HCEC 1CT (cell line): Measurements from ENCODE around the gene APOBEC3G.

Experiments
- DNase-seq: peaks from one replicate; pipeline ENCODE4 v3.0.0-alpha.2; 2017

The APOBEC3G gene

DNA sequence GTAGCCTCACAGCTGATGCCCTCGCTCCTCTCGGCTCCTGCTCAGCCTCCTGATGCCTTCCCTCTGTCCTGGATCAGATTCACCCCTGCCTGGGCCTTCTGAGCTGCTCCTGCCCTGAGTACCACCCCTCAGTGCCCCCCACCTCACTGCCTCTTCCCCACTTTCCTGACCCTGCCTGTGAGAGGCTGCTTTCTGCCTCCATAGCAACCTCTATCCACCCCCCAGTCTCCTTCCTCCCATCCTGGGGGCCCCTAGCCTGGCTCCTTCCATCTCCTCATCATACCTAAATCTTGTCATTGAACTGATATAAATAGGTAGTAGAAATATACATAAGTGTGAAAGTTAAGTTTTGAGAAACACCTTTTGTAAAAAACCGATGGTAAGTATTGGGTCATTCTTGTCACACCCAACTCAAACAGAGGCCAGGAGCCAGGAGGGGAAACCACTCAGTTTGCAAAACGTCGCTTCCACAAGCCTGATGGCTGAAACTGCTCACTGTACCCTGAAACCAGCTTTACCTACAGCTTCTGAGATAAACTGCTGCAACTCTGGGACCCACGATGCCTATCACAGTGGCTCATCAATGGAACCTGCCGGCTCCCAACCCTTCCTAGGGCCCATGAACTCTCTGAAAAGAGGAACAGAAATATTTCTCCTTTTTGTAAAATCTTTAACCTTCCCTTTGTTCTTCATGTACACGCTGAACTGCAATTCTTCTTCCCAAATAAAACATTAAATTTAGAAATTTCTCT, 15.2 kb downstream of the APOBEC3G start:
- no peak for DNase-seq

DNA sequence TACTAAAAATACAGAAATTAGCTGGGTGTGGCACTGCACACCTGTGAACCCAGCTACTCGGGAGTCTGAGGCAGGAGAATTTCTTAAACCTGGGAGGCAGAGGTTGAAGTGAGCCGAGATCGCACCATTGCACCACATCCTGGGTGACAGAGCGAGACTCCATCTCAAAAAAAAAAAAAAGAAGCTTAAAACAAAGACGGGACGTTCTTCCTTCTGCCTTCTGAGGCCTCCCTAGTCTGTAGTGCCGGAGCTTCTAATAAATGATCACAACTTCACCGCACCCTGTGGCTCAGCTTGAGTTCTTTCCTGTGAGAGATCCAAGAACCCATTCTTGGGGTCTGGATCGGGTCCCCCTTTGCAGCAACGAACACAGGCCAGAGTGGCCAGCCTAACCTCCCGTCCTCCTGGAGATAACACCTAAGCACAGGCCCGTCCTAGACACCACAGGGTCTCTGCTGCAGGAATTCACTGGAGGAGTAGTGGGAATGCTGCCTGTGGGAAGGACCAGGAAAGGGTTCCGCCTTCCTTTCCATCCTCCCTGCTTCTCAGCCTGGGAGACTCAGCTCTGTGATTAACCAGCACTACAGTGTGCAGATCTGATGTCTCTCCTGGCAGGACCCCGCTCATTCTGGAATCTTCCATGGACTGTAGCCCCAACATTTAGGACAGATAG, 17.8 kb downstream of the APOBEC3G start:
- DNase-seq = no peak

DNA sequence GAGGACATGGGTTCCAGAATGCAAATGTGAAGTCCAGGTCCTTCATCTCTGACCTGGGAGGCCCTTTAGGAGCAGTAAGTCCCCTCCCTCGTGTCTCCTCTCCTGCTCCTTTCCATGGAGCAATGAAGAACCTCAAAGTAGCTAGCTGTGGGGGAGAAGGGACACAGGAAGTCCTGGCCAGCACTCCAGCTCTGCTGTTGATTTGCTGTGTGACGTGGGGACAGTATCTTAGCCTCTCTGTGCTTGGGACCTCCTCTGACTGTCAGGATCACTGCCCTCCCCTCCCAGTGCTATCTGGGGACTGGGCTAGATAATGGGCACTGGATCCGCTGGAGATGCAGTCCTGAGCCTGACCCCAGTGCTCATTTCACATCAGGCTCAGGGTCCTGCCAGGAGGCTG, 18.9 kb downstream of the APOBEC3G start:
- no peak for DNase-seq

DNA sequence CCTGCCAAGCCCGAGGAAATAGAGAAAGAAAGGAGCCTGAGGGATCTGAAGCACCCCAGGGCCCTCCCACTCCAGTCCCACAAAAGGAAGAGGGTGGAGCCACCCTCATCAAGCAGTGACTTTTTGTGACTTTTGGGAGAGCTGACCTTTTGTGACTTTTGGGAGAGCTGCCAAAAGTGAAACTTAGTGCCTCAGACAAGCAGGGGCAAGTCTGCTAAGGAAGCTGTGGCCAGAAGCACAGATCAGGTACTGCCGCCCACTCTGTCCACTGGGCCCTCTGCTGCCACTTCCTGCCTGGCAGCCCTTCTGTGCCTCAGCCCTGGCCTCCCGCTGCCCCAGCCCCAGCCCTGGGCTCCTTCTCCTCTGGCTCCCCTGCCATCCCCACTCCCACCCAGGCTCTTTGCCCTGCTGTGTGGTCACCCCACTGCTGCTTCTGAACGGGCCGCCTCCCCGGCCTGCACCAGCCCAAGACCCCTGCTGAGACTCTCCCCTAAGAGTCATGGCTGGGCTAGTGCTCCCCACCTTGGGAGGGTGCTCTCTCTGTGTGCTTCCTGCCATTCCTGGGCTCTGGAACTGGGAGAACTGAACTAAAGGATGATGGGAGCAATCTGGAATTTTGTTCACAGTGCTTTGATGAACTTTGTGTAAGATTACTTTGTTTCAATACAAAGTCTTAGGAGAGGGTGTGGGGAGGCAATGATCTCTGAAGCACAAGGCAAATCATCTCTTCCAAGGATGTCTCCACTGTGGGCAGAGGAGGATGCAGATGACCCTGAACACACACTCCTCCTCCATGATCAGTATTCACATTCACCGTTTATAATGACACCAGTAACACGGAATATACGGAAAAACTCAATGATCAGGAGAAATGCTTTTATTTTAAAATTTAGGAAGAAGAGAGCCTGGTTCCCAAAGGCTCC, 20.3 kb downstream of the APOBEC3G start, which contains the start of gene APOBEC3H:
Gene APOBEC3H (plus strand): TSS at position 147 of the 923 bp plus-strand sequence. CDS start 3,035 bp downstream, outside the sequence.
- no peak for DNase-seq

DNA sequence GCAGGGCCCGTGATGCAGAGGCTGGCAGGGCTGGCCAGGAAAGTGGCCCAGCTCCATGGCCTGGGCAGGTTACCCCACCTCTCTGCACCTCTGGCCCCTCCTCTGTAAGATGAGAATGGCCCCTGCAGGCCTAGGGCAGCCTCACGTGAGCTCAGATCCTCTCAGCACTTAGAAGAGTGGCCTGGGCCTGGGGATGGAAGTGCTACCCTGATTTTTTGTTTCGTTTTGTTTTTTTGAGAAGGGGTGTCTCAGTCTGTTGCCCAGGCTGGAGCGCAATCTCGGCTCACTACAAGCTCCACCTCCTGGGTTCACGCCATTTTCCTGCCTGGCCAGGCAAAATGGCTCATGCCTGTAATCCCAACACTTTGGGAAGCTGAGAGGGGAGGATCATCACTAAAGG, 21.0 kb downstream of the APOBEC3G start:
- DNase-seq = no peak

DNA sequence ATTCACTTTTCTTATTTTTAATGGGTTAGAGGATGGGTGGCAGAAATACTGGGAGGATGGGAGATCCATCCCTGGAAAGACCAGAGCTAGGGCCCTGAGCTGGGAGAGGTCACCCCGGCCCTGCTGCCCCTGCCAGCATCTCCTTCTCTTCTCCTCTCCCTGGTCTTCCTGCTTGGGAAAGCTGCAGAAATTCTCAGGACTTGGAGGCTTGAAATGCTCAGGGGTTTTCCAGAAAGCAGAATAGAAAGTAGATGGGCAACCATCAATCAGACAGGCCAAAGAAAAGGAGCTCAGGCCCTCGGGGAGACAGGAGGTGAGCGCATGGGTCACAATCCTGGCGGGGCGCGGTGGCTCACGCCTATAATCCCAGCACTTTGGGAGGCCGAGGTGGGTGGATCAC, 21.5 kb downstream of the APOBEC3G start:
- no peak for DNase-seq

DNA sequence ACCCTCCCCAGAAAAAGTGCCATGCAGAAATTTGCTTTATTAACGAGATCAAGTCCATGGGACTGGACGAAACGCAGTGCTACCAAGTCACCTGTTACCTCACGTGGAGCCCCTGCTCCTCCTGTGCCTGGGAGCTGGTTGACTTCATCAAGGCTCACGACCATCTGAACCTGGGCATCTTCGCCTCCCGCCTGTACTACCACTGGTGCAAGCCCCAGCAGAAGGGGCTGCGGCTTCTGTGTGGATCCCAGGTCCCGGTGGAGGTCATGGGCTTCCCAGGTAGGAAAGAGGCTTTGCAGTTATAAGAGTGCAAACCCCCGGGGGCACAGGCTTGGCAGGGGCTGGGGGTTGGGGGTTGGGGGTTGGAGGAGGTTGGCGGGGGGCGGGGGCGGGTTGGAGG, 24.2 kb downstream of the APOBEC3G start:
- no peak for DNase-seq

DNA sequence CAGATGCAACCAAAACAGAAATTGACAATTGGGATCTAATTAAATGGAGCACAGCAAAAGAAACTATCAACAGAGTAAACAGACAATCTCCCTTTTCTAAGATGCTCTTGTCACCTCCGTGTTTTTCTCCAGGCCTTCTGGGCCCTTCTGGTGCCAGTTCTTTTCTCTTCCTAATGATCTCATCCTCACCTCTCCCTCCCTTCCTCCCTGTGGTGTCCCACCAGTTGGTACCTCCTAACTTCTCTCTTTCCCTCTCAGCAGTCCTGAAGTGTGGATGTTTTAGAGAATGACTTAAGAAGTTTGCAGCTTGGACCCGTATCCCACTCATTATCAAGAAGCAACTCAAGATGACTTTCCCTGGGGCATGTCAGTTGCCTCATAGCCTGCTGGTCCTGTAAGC, 26.4 kb downstream of the APOBEC3G start:
- DNase-seq = no peak

DNA sequence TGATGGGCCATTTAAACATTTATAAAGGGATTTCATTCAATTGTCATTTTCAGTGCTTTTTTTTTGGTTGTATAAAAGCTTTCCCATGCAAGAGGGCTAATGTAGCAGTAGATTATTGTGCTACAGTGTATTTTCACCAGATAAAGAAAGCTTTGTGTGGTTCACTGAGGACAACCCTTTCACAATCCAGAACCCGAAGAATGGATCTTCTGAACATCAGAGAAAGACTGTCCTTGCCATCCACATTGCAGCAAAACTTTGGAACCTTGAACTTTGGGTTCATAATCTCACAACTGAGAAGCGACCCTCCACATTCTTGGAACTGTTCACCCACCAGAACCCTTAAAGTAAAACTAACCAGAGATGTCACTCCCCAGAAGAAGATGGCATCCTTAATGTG, 29.3 kb downstream of the APOBEC3G start:
- DNase-seq = no peak

DNA sequence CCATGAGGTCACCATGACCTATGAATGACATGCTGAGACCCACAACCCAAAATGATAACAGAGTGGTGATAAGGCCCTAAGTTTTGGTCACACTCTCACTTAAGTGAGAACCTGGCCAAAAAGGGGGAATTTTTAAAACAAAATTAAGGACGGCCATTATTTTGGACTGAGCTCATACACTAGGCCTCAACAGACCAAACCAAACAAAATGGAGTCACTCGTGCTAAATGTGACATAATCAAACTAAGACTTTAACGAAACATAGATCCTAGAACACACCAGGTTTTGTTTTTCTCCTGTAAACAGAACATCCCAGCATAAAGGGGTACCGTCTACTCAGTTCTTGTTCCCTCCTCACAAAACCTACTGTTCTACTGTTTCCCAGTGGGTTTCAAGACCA, 31.4 kb downstream of the APOBEC3G start:
- DNase-seq = no peak

DNA sequence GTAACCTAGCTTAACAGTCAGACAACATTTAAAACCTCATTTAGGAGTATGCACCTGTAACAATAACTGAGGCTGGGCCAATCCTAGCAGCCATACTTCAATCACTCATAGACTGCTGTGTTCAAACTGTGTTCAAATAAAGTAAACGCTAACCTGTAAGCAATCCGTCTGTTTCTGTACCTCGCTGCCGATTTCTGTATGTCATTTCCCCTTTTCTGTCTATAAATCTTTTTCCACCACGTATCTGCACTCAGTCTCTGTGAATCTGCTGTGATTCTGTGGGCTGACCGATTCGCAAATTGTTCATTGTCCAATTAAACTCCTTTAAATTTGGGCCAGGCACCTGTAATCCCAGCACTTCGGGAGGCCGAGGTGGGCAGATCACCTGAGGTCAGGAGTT, 32.3 kb downstream of the APOBEC3G start:
- DNase-seq = no peak

DNA sequence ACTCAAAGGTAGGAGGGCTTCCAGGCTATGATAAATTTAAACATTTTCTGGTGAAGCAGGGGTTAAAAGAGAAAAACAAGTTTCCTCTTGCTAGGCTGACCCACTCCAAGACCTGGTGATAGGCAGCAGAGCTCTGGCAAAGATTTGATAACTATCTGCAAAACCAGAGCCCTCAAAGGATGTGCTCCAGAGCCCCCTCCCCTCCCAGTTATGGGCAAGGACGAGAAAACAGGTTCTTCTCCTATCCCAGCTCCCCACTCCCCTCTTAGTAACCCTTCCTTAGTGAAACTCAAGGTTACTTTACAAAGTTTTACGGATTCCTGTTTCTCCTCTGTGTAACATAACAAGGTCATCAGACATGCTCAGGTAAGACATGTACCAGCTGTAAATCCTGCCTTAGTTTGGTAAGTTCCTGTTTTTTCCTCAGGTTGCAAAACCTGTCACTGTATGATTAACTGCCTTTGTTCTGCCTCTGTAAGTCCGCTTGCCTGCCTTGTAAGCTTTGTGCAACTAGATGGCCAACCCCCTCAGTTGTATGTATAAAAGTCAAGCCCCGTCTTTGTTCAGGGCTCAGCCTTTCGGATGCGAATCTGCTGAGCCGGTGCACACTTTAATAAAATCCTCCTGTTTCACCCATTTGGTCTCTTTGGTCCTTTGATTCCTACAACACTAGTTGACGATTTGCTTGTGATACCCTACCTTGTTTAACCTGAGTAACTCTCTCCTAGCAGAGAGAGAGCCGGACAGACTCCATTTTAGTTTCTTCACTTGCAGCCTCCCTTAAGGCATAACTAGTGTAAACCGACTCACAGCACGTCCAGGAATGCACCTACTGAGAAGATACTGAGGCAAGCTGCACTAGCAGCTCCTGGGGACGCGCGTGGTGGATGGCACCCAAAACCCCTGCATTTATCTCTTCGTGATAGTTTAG, 33.8 kb downstream of the APOBEC3G start:
- no peak for DNase-seq

DNA sequence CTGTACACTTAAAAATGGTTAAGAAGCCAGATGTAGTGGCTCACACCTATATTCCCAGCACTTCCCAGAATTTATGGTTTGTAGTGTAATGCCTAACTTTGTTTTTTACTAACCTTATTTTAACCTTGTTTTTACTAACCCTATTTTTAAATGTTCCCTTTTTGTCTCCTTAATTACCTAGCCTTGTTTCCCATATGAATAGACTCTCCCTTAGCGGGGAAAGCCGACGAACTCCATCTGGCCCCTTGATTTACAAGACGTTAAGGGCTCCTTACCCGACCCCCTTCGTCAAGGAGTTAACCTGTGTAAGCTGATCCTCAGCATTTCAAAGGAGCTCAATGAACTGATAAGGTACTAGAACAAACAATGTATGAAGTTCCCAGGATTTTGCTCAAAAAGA, 37.0 kb downstream of the APOBEC3G start:
- DNase-seq = no peak

DNA sequence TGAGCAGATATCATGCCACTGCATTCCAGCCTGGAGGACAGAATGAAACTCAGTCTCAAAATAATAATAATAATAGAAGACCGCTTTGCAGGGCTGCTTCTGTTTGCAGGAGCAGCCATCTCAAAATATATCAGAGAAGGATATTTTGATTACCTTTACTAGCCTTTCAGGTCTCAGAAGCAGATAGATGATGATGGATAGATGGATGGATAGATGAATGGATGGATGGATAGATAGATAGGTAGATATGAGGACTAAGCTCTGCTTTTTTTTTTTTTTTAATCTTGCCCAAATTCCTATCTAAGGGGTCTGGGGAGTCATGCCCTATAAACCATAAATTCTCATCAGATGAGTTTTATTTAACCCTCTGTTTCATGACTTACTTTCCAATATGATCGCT, 38.5 kb downstream of the APOBEC3G start:
- no peak for DNase-seq

DNA sequence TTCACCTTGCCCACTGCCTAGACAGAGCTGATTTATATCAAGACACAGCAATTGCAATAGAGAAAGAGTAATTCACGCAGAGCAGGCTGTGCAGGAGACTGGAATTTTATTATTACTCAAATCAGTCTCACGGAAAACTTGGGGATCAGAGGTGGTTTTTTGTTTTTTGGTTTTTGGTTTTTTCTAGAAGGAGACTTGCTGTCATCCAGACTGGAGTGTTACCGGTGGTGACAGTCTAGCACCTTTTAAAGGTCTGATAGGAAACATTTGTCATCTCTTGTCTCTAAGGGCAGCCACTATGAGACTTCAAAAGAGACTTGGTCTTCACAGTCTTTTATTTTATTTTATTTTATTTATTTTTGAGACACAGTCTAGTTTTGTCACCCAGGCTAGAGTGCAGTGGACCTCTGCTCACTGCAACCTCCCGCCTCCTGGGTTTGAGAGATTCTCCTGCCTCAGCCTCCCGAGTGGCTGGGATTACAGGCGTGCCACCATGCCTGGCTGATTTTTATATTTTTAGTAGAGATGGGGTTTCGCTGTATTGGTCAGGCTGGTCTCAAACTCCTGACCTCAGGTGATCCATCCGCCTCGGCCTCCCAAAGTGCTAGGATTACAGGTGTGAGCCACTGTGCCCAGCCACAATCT, 39.0 kb downstream of the APOBEC3G start:
- DNase-seq = no peak

DNA sequence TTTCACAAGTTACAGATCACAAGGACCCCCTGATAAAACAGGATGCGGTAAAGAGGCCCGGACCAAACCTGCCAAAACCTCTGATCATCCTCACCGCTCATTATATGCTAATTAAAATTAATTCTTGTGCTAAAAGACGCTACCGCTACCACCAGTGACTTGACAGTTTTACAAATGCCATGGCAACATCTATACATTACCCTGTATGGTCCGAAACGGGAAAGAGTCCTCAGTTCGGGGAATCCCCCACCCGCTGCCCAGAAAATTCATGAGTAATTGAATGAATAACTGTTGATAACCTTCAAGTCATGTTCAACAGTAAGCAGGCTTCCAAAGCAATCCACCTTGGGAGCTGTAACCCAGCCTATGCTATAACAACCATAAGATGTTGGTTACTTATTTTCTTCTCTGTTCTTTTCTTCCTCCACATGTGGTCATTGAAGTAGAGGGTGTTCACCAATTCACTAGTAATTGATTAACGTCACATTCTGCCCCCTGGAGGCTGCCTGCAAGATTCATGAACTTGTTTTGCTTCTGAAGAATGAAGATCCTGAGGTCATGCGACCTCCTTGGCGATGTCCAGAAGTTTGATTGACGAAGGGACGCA, 40.6 kb downstream of the APOBEC3G start:
- DNase-seq = peak; percentile 39

DNA sequence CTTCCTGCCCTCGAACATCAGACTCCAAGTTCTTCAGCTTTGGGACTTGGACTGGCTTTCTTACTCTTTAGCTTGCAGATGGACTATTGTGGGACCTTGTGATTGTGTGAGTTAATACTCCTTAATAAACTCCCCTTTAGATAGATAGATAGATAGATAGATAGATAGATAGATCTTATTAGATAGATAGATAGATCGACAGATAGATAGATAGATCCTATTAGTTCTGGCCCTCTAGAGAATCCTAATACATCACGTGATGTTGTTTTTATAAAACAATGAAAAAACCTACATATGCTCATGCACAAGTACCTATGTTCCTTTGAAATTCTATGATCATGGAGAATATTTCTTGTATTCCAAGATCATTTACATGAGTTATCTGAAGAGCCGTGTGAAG, 43.9 kb downstream of the APOBEC3G start:
- DNase-seq = no peak

DNA sequence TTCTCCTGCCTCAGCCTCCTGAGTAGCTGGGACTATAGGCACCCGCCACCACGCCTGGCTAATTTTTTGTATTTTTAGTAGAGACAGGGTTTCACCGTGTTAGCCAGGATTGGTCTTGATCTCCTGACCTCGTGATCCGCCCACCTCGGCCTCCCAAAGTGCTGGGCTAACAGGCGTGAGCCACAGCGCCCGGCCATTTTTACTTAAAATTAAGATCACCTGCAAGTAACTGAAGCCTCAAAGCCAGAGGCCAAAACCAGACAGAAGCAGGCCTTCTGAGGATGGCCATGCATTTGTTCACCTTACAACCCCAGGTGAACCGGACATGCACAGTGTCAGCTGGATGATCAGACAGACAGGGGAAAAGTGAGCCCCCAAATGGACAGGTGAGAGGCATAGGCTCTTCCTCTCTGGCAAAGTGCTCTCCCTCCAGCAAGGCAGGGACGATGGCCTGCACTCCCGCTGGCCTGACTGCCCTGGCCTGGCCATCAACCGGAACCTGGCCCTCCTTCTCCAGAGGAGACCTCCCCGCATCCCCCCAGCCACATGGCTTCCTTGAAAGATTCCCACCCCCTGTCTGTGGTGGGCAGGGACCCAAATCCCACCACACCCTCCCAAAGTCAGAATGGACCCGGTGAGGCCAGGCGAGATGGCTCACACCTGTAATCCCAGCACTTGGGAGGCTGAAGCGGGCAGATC, 45.8 kb downstream of the APOBEC3G start:
- no peak for DNase-seq

DNA sequence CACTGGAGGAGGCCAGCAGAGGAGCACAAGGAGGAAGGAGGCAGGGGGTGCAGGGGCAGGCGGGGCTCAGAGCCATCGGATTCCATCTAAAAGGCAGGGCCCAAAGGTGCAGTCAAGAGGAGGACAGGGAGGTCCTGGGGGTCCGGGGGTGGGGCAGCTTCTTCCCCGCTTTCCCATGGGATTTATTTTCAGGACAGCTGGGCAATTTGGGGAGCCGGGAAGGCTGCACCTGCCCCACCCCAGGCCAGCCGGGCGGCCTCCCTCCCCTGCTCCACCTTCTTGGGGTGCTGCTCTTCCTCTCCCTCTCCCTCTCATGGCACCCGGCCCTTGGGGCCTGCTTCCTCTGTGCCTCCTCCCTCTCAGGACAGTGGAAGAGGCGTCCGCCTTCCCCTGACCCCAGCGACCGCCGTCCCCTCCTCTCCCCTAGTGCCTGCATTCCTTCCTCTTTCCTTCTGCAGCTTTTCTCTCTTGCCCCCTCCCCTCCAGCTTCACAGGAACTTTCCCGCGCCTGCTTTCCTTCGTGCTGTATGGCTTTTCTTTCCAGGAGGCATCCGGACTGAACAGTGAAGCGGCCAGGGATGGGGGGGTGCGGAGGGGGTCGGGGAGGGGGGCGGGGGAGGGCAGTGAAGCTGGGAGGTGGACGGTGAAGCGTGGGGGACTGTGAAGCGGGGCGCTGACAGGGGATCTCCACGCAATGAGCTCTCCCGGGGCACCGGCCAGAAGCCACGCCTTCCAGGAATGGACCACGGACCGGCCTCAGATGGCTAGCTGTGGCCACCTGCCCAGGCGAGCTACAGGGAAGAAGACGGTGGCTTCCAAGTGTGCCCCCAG, 46.9 kb downstream of the APOBEC3G start:
- DNase-seq = no peak

DNA sequence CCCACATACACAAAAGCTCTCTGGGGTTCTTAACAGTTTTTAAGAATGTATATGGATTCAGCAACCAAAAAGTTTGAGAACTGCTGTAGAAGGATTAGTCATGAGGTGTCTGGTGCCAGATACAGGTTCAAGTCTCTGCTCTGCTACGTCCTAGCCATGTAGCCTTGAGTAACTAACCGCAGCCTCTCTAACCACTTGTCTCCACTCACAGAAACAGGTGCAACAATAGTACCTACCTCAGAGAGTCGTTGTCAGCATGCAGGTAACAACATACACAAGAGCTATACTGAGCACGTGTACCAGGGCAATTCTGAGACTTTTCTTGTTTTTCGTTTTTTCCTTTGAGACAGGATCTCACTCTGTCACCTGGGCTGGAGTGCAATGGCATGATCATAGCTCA, 48.5 kb downstream of the APOBEC3G start:
- DNase-seq = no peak
